Colonic mucosa (tissue), 4 donors: ENCODE results near the gene NPTXR. TPM values are rescaled to one million over a fixed set of nuclear protein-coding genes. Genes with fewer than 3 reads are reported as not detected.

ENCODE experiments used
- DNase-seq: peaks from one replicate; pipeline ENCODE4 v3.0.0-alpha.2; 2020
- H3K27ac ChIP-seq: fragments of 200-600 bp; one replicate; pipeline ENCODE4 v1.8.0; 2021
- H3K27me3 ChIP-seq: fragments of 200-600 bp; one replicate; pipeline ENCODE4 v1.8.0; 2021
- H3K36me3 ChIP-seq: fragments of 200-600 bp; one replicate; pipeline ENCODE4 v1.8.0; 2021
- H3K4me1 ChIP-seq: fragments of 200-600 bp; one replicate; pipeline ENCODE4 v1.8.0; 2021; ENCODE audit warnings: mild to moderate bottlenecking
- H3K4me3 ChIP-seq: fragments of 200-600 bp; one replicate; pipeline ENCODE4 v1.8.0; 2021
- H3K9ac ChIP-seq, 2 donors: one replicate each; pipeline ENCODE4 v1.7.0; 2013; ENCODE audit warnings: control low read depth in 2 of 2, low read depth in 2 of 2, low read length in 2 of 2
- H3K9me3 ChIP-seq: fragments of 200-600 bp; one replicate; pipeline ENCODE4 v1.8.0; 2021
- intact Hi-C: fragments of 100-400 bp; cut with DNase I; formaldehyde crosslinking; loops from one replicate; pipeline ENCODE4 v1.14.1; 2022
- total RNA-seq, 2 donors: library from RNA; stranded (reverse); fragmentation: NEBNext Ultra II Directional in 1 of 2; extraction: Animal tissue kit (Norgen Biotek cat#: 25700) in 1 of 2; gene quantifications; one replicate each; pipeline ENCODE4 v1.2.1, GENCODE V29; 2021
- TF ChIP-seq, protein P1 (sequence below): fragments of 200-600 bp; IDR thresholded peaks from one replicate; pipeline ENCODE4 v1.8.0; 2022; ENCODE audit warnings: antibody characterized with exemption, mild to moderate bottlenecking
- donor health status: healthy.
- donor health status: DM: no; HTN: no; CAD: no.
- donor health status: DM: no; HTN: no; CAD: no.

NPTXR gene
- total RNA-seq, 2 donors from 2014 or later: 0.82 to 2.0 TPM

DNA sequence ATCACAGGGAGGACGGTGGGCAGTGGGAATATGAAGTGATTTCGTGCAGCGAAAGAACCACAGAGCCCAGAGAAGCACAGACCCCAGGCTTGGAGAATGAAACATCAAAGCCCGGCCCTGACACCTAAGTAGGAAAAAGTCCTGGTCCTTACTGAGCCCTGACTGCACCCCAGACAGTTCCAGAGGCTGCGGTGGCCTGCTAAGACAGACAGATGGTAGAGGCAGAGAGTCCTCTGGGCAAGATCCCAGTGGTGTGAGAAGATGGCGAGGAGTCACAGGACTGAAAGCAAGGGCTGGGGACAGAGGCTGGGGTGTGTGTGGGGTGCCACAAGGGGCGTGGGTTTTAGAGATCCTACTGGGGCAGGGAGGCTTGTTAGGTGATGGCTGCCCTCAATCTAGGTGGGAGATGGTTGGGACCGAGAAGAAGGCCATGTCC lies 24.5 kb upstream of the NPTXR start:
- no peak for DNase-seq
- Histone ChIP-seq H3K4me1 (peaks cover 3% of the 10 kb centered on the region), H3K27me3 (peaks cover 10% of the 10 kb centered on the region), H3K27ac (no peak overlapping the region), H3K9me3 (no peaks in the 10 kb centered on the region), H3K4me3 (no peak overlapping the region), H3K9ac (no peak overlapping the region), H3K36me3 (no peaks in the 10 kb centered on the region)
- intact Hi-C loops: loop anchor here (2.0 kb wide), 1 partner anchor 134 kb away; no protein-coding TSS in a partner anchor
- TF ChIP-seq, protein P1, sequence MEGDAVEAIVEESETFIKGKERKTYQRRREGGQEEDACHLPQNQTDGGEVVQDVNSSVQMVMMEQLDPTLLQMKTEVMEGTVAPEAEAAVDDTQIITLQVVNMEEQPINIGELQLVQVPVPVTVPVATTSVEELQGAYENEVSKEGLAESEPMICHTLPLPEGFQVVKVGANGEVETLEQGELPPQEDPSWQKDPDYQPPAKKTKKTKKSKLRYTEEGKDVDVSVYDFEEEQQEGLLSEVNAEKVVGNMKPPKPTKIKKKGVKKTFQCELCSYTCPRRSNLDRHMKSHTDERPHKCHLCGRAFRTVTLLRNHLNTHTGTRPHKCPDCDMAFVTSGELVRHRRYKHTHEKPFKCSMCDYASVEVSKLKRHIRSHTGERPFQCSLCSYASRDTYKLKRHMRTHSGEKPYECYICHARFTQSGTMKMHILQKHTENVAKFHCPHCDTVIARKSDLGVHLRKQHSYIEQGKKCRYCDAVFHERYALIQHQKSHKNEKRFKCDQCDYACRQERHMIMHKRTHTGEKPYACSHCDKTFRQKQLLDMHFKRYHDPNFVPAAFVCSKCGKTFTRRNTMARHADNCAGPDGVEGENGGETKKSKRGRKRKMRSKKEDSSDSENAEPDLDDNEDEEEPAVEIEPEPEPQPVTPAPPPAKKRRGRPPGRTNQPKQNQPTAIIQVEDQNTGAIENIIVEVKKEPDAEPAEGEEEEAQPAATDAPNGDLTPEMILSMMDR: no peak

DNA sequence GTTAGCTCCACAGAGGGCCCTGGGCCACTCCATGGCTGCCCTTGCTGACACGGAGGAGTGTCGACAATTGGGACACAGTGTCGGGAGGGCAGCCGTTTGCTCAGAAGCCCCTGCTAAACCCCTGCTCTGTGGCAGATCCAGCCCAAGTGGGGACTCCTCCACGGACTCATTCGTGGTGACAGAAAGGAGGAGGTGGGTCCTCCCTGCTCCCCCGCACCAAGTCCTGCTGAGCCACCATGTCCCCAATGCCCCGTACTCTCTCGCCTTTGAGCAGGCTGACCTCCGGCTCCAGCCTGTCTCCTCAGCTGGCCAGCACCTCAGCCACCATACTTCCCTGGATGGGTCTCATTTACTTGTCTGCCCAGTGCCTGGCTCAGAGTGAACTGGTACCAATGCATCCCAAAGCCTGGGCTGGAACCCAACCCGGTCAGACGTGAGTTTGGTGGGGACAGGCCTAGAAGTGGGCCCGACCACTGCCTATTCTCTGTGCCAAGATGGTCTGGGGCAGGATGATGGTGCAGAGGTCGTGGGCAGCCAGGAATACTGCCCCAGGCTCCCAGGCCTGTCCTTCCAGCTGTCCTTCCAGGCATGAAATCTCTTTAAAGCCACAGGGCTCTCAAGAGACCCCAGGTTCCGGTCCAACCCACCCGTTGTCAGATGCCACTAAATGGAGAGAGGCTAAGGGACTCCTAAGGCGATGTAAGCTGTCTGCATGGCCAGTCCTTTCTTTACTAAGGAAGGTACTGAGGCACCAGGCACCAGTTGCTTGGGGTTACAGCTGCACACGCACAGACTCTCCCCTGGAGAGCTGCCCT lies 23.9 kb upstream of the NPTXR start:
- Histone ChIP-seq H3K36me3 (no peaks in the 10 kb centered on the region), H3K4me3 (no peak overlapping the region), H3K9me3 (no peaks in the 10 kb centered on the region), H3K9ac (no peak overlapping the region), H3K27ac (no peak overlapping the region), H3K4me1 (peaks cover 3% of the 10 kb centered on the region), H3K27me3 (peaks cover 4% of the 10 kb centered on the region)
- intact Hi-C loops: loop anchor here (2.0 kb wide), 1 partner anchor 135 kb away; no protein-coding TSS in a partner anchor
- DNase-seq: no peak
- TF ChIP-seq, protein P1: no peak

DNA sequence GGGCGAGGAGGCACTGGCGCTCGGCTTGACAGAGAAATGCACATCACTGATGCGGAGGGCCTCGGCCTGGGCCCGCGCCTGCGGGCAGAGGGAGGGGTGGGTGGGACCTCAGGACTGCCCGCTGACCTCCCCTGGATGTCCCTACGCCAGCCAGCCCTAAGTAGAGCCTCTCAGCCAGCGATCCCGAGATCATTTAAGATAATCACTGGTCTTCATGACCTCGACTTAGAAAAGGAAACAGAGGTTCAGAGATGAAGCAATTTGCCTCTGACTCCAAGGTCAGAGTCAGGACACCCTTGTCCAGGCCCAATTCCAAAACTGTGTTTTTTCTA lies 23.3 kb upstream of the NPTXR start:
- intact Hi-C loops: no loop called here
- peaks cover 3% of the 10 kb centered on the region for H3K4me1 ChIP-seq
- H3K36me3 ChIP-seq: no peaks in the 10 kb centered on the region

DNA sequence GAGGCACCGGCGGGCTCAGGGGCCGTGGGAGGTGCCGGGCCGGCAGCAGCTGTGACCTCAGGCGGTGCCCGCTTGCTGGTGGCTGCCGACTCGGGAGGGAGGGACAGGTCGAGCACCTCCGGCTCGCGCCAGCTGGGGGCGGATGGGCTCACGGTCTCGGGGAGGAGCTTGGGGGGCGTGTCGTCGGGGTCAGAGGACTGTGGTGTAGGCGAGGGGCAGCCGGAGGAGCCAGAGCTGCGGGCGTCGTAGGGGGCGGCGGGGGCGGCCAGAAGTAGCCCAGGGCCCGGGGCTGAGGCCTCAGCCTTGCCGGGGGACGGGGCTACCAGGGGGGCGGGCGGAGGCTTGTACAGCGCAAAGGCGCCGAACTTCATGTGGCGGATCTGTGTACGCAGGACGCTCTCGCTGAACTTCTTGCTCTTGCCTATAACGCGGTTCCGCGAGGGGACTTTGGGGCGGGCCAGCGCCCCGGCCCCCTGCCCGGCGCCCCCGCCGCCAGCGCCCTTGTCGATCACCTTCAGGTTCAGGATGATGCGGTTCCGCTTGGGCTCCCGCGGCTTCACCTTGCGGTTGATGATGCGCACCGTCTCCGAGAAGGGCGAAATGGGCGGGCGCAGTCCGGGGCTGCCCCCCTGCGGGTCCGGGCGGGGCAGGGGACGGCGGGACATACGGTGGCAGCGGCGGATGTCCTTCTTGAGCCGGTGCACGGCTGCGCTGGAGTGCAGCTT lies 22.7 kb upstream of the NPTXR start:
- Histone ChIP-seq H3K4me1 (peaks cover 3% of the 10 kb centered on the region), H3K9ac (no peak overlapping the region), H3K9me3 (no peaks in the 10 kb centered on the region), H3K36me3 (no peaks in the 10 kb centered on the region), H3K27me3 (no peaks in the 10 kb centered on the region), H3K4me3 (no peak overlapping the region), H3K27ac (no peak overlapping the region)
- DNase-seq: no peak
- TF ChIP-seq, protein P1: no peak
- intact Hi-C loops: no loop called here

More for the DNA sequence above, 23.3 kb upstream of the NPTXR start:
- H3K4me3 ChIP-seq: no peak overlapping the region
- DNase-seq: no peak
- H3K9ac ChIP-seq: no peak overlapping the region
- H3K27ac ChIP-seq: no peak overlapping the region
- TF ChIP-seq, protein P1: no peak
- H3K9me3 ChIP-seq: no peaks in the 10 kb centered on the region
- H3K27me3 ChIP-seq: no peaks in the 10 kb centered on the region

DNA sequence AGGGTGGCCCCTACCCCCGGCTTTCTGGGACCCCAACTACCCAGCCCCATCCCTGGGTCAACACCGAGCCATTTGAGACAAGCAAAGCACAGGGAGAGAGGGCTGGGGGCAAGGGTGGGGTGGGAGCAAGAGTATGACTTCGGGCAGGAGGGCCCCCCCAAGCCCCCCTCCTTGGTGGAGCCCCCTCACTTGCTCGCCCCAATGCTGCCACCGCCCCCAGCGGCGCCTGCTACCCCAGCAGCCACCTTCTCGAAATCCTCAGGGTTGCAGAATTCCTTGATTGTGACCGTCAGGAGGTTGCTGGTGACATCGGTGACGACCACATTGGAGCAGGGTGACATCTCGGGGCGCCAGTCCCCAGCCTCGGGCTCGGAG lies 22.2 kb upstream of the NPTXR start:
- H3K9me3 ChIP-seq: no peaks in the 10 kb centered on the region
- TF ChIP-seq, protein P1: no peak
- no peak overlapping the region for H3K4me3 ChIP-seq
- no peak overlapping the region for H3K9ac ChIP-seq
- intact Hi-C loops: no loop called here
- no peak overlapping the region for H3K27ac ChIP-seq
- H3K36me3 ChIP-seq: no peaks in the 10 kb centered on the region
- no peak for DNase-seq
- H3K27me3 ChIP-seq: no peaks in the 10 kb centered on the region
- H3K4me1 ChIP-seq: peaks cover 3% of the 10 kb centered on the region
